HG02678 (cell line): ENCODE results near the gene GID4.

Experiments
- ATAC-seq: cut with Tn5 transposase; IDR thresholded peaks from one replicate; pipeline ENCODE4 v1.9.1; 2021; ENCODE audit warnings: mild to moderate bottlenecking, moderate library complexity; ENCODE audit not compliant: unreplicated experiment

The GID4 gene

GRCh38 chr17:18042983-18043382, 3.8 kb downstream of the GID4 start:
- ATAC-seq, result no peak

- ATAC-seq, result no peak
Observed at GRCh38 chr17:18043491-18043890, 4.3 kb downstream of the GID4 start.

- no peak for ATAC-seq
Observed at GRCh38 chr17:18044609-18045008, 5.4 kb downstream of the GID4 start.

- no peak for ATAC-seq
Observed at GRCh38 chr17:18045691-18046350, 6.6 kb downstream of the GID4 start.

GRCh38 chr17:18055597-18055996, 16.4 kb downstream of the GID4 start:
- no peak for ATAC-seq

- ATAC-seq, result no peak
Observed at GRCh38 chr17:18056214-18056613, 17.0 kb downstream of the GID4 start.

GRCh38 chr17:18059283-18059682, 20.1 kb downstream of the GID4 start:
- no peak for ATAC-seq

GRCh38 chr17:18064053-18064452, 24.8 kb downstream of the GID4 start:
- ATAC-seq, result no peak

GRCh38 chr17:18065546-18065945, 26.3 kb downstream of the GID4 start:
- no peak for ATAC-seq

- ATAC-seq, result no peak
Observed at GRCh38 chr17:18066866-18067265, 27.7 kb downstream of the GID4 start.

- ATAC-seq, result no peak
Observed at GRCh38 chr17:18069101-18069500, 29.9 kb downstream of the GID4 start.

- ATAC-seq, result no peak
Observed at GRCh38 chr17:18070861-18071340, 31.7 kb downstream of the GID4 start.

GRCh38 chr17:18071751-18072150, 32.5 kb downstream of the GID4 start:
- no peak for ATAC-seq

- ATAC-seq, result no peak
Observed at GRCh38 chr17:18074566-18075272, 35.5 kb downstream of the GID4 start.

- no peak for ATAC-seq
Observed at GRCh38 chr17:18076936-18077335, 37.7 kb downstream of the GID4 start.

- ATAC-seq, result no peak
Observed at GRCh38 chr17:18079543-18079942, 40.3 kb downstream of the GID4 start.

GRCh38 chr17:18084256-18084655, 45.0 kb downstream of the GID4 start:
- no peak for ATAC-seq

GRCh38 chr17:18087610-18088491, 48.6 kb downstream of the GID4 start, which contains the start of gene DRG2:
TSS of gene DRG2 (plus strand) at chr17:18087948. CDS start at chr17:18088024, 76 bp downstream.
- ATAC-seq, result peak; percentile 92

- no peak for ATAC-seq
Observed at GRCh38 chr17:18089613-18090012, 50.4 kb downstream of the GID4 start.

- ATAC-seq, result no peak
Observed at GRCh38 chr17:18093616-18094408, 54.6 kb downstream of the GID4 start.

GRCh38 chr17:18094409-18094807, 55.2 kb downstream of the GID4 start:
- ATAC-seq, result no peak
